GM18517 (cell line): ENCODE results near the gene SLC2A11.
A peak's percentile ranks its signal among the peaks of the same experiment; 100 is the strongest.
"Not testable (repeated sequence)": the region's sequence is repeated elsewhere in the genome, so short reads cannot be mapped to it uniquely, and the experiment has no call there.

ENCODE experiments used
- ATAC-seq: cut with Tn5 transposase; IDR thresholded peaks from one replicate; pipeline ENCODE4 v1.9.1; 2021; ENCODE audit warnings: mild to moderate bottlenecking, moderate library complexity; ENCODE audit not compliant: unreplicated experiment

The SLC2A11 gene

DNA sequence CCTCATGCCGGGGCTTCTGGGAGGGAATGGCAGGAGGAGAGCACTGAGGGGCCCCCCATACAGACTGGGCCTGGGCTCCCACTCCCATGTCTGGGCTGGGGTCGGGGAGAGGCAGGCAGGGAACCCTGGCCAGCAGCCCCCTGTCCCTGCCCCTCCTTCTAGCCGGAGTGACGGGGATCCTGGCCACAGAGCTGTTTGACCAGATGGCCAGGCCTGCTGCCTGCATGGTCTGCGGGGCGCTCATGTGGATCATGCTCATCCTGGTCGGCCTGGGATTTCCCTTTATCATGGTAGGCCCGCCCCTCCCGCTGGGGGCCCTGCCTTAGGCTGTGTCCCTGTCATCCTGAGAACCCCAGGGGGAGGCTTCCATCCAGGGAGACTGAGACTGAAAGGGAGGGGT is 26.5 kb downstream of the SLC2A11 start:
- ATAC-seq: no peak

DNA sequence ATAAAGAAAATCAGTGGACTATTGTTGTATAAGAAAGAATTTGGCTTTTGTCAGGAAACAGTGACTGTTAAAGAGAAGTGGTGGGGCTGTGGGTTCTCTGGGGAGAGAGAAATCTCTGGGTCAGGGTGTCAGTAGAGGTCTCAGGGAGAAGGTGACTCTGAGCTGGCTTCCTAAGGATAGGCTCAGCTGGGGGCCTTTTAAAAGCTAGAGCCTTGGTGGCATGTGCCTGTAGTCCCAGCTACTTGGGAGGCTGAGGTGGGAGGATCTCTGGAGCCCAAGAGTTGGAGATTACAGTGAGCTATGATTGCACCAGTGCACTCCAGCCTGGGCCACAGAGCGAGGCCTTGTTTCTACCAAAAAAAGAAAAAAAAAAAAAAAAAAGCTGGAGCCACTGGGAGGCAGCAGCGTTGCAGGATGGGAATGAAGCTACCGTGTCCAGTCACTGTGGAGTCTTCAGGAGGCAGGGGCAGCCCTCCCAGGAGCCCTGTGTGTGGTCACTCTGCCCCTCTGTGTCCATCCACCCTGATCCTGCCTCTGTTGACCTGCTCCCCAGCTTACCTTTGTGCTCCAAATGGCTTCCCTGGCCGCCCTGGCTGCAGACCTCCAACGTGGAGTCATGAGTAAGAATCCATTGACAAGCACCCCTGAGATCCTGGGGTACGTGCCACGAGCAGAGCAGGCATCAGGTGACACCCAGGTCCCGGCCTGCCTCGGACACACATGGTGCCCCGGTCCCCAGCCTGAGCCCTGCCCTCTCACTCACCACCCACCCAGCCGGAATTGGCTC is 31.1 kb downstream of the SLC2A11 start:
- ATAC-seq: no peak

DNA sequence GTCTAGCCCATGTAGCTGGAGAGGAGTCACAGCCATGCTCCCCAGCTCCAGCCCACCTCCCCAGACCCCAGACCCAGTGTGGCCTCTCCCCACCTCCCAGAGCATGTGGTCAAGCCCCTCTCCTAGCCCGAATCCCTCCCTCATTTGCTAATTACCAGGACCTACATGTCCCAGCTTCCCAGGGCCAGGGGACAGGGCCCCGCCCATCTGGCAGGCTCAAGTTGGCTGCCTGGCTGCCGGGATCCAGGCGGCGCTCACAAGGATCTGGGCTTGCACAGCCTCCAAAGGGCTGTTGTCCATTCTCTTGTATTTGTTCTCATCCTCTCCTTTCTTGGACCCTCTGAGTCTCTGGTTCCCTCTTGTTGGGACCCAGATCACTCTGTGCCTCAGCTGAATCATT is 31.9 kb downstream of the SLC2A11 start:
- ATAC-seq: no peak

DNA sequence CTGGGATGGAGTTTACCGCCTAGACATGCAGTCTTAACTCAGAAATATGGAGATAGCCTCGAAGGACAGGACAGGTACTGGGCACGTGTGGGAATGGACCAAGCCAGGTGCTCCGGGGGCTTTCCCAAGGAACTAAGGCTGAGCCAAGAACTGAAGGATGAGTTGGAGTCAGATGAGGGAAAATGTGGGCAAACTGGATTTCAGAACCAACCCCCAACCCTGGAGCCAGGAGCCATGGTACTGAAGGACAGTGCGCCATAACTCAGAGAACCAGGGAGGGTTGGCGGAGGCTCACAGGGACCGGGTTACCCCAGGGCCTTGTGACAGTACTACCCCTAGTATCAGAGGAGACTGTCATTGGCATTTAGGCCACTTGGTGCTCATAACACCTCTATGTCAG is 34.1 kb downstream of the SLC2A11 start:
- ATAC-seq: no peak

DNA sequence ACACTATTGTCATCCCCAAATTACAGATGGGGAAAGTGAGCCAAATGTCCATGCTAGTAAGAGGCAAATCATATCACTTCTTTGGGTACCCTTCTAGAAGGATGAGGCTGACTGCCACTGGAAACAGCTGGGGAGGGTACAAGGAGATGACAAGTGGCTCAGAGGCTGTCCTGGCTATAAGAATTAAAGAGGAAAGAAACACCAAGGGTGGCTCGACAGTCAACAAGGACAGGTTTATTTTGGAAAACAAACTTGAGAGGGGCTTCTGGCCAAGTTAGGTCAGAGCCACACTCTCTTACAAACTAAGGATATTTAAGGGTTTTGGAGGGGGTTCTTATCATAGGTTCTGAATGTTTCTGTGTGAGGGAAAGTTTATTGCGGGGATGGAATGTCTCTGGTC is 34.5 kb downstream of the SLC2A11 start:
- no peak for ATAC-seq

DNA sequence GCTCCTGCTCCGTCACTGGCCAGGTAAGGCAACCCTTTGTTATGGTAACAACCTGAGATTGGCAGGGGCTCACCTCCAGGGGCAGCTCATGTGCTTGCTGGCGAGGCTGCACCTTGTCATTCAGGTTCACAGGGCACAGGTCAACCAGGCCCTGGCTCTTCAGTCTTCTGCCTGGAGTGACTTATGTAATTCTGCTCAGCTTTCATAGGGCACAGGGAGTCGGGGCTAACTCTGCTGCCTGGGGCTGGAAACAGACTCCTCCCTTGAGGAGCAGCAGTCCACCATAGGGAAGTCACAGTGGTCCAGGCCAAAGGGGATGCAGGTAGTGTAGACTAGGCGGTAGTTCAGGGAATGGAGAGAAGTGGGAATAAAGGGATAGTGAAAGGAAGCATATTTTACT is 35.0 kb downstream of the SLC2A11 start:
- no peak for ATAC-seq

DNA sequence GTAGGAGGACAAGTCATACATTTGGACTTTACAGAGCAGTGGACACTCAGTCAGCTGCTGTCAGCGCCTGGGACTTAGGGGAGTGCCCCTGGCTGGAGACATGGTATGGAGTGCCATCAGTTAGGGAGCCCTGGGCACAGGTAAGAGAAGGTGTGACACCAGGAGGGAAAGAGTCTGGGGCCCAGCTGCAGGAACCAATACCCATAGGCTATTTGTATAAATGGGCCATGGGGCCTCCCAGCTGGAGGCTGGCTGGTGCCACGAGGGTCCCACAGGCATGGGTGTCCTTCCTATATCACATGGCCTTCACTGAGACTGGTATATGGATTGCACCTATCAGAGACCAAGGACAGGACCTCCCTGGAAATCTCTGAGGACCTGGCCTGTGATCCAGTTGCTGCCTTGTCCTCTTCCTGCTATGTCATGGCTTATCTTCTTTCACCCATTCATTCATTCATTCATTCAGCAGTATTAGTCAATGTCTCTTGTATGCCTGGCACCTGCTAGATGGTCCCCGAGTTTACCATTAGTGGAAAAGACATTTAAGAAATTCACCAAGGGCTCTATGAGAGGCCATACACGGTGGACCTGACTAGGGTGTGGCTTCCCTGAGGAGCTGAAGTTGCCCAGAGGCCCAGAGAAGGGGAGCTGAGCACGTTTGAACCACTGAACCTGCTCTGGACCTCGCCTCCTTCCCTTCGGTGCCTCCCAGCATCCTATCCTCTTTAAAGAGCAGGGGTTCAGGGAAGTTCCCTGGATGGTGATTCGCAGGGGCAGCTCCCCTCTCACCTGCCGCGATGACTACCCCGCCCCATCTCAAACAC is 35.7 kb downstream of the SLC2A11 start:
- no peak for ATAC-seq

DNA sequence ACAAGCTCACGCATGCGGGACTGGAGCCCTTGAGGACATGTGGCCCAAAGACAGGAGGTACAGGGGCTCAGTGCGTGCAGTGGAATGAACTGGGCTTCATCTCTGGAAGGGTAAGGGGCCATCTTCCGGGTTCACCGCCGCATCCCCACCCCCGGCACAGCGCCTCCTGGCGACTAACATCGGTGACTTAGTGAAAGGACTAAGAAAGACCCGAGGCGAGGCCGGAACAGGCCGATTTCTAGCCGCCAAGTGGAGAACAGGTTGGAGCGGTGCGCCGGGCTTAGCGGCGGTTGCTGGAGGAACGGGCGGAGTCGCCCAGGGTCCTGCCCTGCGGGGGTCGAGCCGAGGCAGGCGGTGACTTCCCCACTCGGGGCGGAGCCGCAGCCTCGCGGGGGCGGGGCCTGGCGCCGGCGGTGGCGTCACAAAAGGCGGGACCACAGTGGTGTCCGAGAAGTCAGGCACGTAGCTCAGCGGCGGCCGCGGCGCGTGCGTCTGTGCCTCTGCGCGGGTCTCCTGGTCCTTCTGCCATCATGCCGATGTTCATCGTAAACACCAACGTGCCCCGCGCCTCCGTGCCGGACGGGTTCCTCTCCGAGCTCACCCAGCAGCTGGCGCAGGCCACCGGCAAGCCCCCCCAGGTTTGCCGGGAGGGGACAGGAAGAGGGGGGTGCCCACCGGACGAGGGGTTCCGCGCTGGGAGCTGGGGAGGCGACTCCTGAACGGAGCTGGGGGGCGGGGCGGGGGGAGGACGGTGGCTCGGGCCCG is 36.5 kb downstream of the SLC2A11 start, which contains the start of gene MIF:
Gene MIF (plus strand): TSS at position 439 of the 765 bp plus-strand sequence. CDS start 92 bp downstream, at position 531.
- peak; percentile 91 for ATAC-seq

- ATAC-seq: no peak
These were observed 37.3 kb downstream of the SLC2A11 start for GRCh38 chr22:23894710-23895598.

- no peak for ATAC-seq
These were observed 38.0 kb downstream of the SLC2A11 start for GRCh38 chr22:23895599-23896144.

GRCh38 chr22:23896166-23896522 is 38.5 kb downstream of the SLC2A11 start:
- ATAC-seq: no peak

GRCh38 chr22:23896523-23897186 is 39.0 kb downstream of the SLC2A11 start:
- no peak for ATAC-seq

GRCh38 chr22:23897320-23897719 is 39.6 kb downstream of the SLC2A11 start:
- no peak for ATAC-seq

DNA sequence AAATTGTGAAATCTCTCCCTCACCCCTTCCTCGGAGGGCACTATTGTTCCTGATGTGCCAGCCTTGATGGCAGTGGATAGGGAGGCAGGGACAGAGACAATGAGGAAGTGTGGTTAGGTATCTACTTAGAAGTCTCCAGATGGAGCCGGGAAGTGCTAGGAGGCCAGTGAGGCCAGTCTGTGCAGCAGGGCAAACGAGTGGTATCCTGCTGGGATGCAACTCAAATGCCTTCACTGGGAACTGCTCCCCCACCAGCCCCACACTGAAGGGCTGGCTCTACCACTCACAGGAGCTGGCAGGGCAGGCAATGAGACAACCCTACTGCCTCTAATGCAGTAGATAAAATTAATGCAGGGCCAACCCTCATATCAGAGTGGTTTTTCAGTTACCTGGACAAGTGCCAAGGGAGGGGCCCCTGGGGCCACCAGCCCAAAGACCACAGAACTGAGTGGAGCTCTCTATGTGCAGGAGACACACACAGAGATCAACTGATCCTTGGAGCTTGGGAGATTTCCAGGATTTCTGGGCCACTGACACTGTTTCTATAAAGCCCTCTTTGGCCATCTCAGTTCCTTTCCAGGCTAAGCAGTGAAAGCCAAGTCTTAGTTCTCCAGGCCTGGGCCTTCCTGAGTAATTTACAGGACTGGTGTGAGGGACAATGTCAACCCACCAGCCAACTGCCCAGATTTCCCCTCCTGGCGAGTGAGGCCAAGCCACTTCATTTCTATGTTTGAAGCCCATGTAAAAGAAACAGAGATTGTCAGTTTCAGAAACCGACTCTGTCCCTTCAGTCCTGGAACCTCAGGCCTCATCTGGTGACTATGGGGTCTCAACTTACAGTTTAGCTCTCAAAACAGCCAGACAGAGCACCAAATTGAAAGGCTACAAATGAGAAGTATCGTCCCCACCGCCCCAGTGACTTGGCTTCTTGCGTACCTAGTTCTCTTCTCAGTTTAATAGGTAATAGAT is 40.6 kb downstream of the SLC2A11 start:
- ATAC-seq: no peak

GRCh38 chr22:23899042-23899745 is 41.5 kb downstream of the SLC2A11 start:
- ATAC-seq: no peak

- not testable (repeated sequence) for ATAC-seq
These were observed 42.6 kb downstream of the SLC2A11 start for GRCh38 chr22:23900227-23900626.

GRCh38 chr22:23901600-23901999 is 43.9 kb downstream of the SLC2A11 start:
- no peak for ATAC-seq
